Embryonic facial prominence (tissue), 1 donor: ENCODE results near the gene GSTA4.
A peak's percentile ranks its signal among the peaks of the same experiment; 100 is the strongest.

Experiments
- DNase-seq: peaks from one replicate; pipeline ENCODE4 v3.0.0-alpha.2; 2016; ENCODE audit errors: extremely low spot score

GSTA4 gene

GRCh38 chr6:52995089-52995912 is at the start of gene GSTA4:
TSS of gene GSTA4 (minus strand) at chr6:52995284. CDS start at chr6:52994243, 1,041 bp downstream.
- DNase-seq = peak; percentile 92

- DNase-seq = no peak
Observed at GRCh38 chr6:53044572-53044971, 49.5 kb upstream of the GSTA4 start.

- no peak for DNase-seq
Observed at GRCh38 chr6:53044071-53044470, 49.0 kb upstream of the GSTA4 start.

GRCh38 chr6:53043581-53043980 is 48.5 kb upstream of the GSTA4 start:
- DNase-seq = no peak

GRCh38 chr6:53042112-53042511 is 47.0 kb upstream of the GSTA4 start:
- no peak for DNase-seq

- DNase-seq = no peak
Observed at GRCh38 chr6:53041356-53041755, 46.3 kb upstream of the GSTA4 start.

GRCh38 chr6:53038596-53038995 is 43.5 kb upstream of the GSTA4 start:
- DNase-seq = no peak

- DNase-seq = no peak
Observed at GRCh38 chr6:53038141-53038540, 43.1 kb upstream of the GSTA4 start.

- DNase-seq = no peak
Observed at GRCh38 chr6:53035549-53036213, 40.6 kb upstream of the GSTA4 start.

- DNase-seq = no peak
Observed at GRCh38 chr6:53033764-53034163, 38.7 kb upstream of the GSTA4 start.

- no peak for DNase-seq
Observed at GRCh38 chr6:53032849-53033248, 37.8 kb upstream of the GSTA4 start.

GRCh38 chr6:53031281-53031680 is 36.2 kb upstream of the GSTA4 start:
- DNase-seq = no peak

GRCh38 chr6:53029761-53030160 is 34.7 kb upstream of the GSTA4 start:
- no peak for DNase-seq

- no peak for DNase-seq
Observed at GRCh38 chr6:53029257-53029656, 34.2 kb upstream of the GSTA4 start.

GRCh38 chr6:53028467-53028866 is 33.4 kb upstream of the GSTA4 start:
- DNase-seq = no peak

GRCh38 chr6:53027131-53027718 is 32.1 kb upstream of the GSTA4 start:
- DNase-seq = no peak

GRCh38 chr6:53026526-53026925 is 31.4 kb upstream of the GSTA4 start:
- no peak for DNase-seq

- DNase-seq = no peak
Observed at GRCh38 chr6:53023323-53023722, 28.2 kb upstream of the GSTA4 start.

- no peak for DNase-seq
Observed at GRCh38 chr6:53020005-53020744, 25.1 kb upstream of the GSTA4 start.

GRCh38 chr6:53018446-53018845 is 23.4 kb upstream of the GSTA4 start:
- no peak for DNase-seq

- DNase-seq = no peak
Observed at GRCh38 chr6:53015486-53015885, 20.4 kb upstream of the GSTA4 start.

- no peak for DNase-seq
Observed at GRCh38 chr6:53014744-53015143, 19.7 kb upstream of the GSTA4 start.
